OCI-LY1 (cell line): ENCODE data around the gene SLC24A3.

Experiments
- EZH2 ChIP-seq: fragments of 200-600 bp; sonication (generic), shearing (Covaris generic); IDR thresholded peaks from 2 replicates; pipeline ENCODE4 v1.8.0; 2017; ENCODE audit warnings: borderline replicate concordance, mixed run types, mild to moderate bottlenecking, antibody characterized with exemption, low read length, moderate library complexity, mixed read lengths
- TF ChIP-seq, protein P1 (sequence below): fragments of 200-600 bp; sonication (generic), shearing (Covaris generic); IDR thresholded peaks from 2 replicates; pipeline ENCODE4 v1.5.1; 2017; ENCODE audit warnings: mild to moderate bottlenecking, antibody characterized with exemption, low read length, moderate library complexity, mixed read lengths

DNA sequence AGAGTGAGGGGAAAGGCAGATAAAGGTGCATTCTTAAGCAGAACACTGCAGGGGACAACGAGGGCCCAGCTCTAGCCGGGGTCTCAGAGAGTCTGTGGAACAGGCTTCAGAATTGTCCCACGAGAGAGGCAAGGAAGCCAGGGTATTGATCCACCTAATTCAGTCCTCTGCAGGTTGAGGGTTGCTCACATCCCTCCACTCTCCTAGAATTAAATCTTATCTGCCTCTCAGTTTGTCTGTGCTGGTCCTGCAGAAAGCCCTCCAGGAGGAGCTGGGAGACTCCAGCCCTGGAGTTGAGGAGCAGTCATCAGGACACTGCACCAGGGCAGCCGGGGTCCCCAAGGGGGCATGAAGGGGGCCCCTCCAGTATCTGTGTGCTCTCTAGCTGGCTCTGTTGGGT is 39.1 kb downstream of the SLC24A3 start:
- TF ChIP-seq, protein P1, sequence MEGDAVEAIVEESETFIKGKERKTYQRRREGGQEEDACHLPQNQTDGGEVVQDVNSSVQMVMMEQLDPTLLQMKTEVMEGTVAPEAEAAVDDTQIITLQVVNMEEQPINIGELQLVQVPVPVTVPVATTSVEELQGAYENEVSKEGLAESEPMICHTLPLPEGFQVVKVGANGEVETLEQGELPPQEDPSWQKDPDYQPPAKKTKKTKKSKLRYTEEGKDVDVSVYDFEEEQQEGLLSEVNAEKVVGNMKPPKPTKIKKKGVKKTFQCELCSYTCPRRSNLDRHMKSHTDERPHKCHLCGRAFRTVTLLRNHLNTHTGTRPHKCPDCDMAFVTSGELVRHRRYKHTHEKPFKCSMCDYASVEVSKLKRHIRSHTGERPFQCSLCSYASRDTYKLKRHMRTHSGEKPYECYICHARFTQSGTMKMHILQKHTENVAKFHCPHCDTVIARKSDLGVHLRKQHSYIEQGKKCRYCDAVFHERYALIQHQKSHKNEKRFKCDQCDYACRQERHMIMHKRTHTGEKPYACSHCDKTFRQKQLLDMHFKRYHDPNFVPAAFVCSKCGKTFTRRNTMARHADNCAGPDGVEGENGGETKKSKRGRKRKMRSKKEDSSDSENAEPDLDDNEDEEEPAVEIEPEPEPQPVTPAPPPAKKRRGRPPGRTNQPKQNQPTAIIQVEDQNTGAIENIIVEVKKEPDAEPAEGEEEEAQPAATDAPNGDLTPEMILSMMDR = no peak
- TF ChIP-seq EZH2 = no peak
